AG08396 (cell line): Measurements from ENCODE around the gene NOPCHAP1.
A peak's percentile ranks its signal among the peaks of the same experiment; 100 is the strongest.
"Not testable (repeated sequence)": the region's sequence is repeated elsewhere in the genome, so short reads cannot be mapped to it uniquely, and the experiment has no call there.

Experiments
- DNase-seq: peaks from one replicate; pipeline ENCODE4 v3.0.0; 2012; ENCODE audit warnings: low spot score, mixed read lengths

NOPCHAP1 gene

GRCh38 chr12:104964856-104965205 is 21.3 kb upstream of the NOPCHAP1 start:
- no peak for DNase-seq

GRCh38 chr12:104966677-104967076 is 19.4 kb upstream of the NOPCHAP1 start:
- no peak for DNase-seq

- DNase-seq = no peak
Observed at GRCh38 chr12:104969343-104969742, 16.8 kb upstream of the NOPCHAP1 start.

- DNase-seq = no peak
Observed at GRCh38 chr12:104971306-104971705, 14.8 kb upstream of the NOPCHAP1 start.

- DNase-seq = no peak
Observed at GRCh38 chr12:104973250-104973649, 12.9 kb upstream of the NOPCHAP1 start.

DNA sequence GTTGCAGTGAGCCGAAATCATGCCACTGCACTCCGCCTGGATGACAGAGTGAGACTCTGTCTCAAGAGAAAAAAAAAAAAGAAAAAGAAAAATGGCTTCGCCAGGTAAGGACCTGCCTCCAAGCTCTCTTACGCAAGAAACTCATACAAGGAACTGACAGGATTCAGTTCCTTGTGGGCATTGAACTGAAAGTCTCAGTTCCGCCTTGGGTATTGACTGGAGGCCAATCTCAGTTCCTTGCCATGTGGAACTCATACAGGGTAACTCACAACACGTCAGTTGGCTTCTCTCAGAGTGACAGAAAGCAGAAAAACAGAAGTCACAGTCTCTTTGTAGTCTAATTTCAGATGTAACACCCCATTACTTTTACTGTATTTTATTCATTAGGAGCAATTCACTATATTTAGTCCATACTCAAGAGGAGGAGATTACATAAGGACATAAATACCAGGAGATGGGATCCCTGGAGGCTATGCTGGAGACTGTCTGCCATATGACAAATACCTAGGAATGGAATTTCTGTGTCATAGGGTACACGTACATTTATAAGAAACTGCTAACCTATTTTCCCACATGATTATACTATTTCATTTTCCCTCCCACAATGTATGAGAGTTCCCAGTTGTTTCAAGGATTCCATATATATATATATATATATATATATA is 11.4 kb upstream of the NOPCHAP1 start:
- DNase-seq = no peak

DNA sequence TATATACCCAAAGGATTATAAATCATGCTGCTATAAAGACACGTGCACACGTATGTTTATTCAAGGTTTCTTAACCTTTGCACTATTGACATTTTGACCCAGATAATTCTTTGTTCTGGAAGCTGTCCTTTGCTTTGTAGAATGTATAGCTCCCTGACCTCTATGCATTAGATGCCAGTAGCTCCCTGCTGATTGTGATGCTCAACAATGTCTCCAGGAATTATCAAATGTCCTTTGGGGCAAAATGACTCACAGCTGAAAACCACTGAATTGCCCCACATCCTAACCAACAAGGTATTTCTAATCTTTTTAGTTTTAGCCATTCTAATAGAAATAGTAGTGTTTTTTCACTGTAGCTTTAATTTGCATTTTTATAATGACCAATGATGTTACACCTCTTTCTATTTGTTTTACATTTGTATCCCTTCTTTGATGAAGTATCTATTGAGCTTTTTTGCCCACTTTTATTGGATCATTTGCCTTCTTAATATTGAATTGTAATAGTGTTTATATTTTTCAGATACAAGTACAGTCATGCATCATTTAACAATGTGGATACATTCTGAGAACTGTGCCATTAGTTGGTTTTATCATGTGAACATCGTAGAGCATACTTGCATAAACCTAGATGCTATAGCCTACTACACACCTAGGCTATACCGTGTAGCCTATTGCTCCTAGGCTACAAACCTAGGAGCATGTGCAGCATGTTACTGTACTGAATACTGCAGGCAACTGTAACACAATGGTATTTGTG is 10.4 kb upstream of the NOPCHAP1 start:
- peak; percentile 38 for DNase-seq

- no peak for DNase-seq
Observed at GRCh38 chr12:104976703-104977102, 9.4 kb upstream of the NOPCHAP1 start.

GRCh38 chr12:104977688-104978087 is 8.4 kb upstream of the NOPCHAP1 start:
- DNase-seq = not testable (repeated sequence)

- no peak for DNase-seq
Observed at GRCh38 chr12:104985206-104985605, 910 bp upstream of the NOPCHAP1 start.

DNA sequence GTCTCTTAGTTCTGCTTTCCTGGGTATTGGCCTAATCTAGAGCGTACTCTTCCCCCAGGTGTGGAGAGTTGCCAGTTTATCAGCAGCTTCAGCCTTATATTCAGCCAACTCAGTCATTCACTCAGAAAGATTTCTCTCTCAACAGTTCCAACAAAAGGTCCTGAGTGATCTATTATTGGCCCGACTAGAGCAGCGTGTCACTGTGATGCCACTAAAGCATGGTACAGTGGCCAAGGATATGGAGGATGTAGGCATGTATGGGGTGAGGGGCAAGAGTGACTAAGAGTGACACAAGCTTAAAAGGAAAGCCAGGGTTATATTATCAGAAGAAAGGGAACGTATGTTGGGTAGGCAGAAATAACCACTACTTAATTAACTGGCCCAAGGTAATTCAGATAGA is 4.8 kb downstream of the NOPCHAP1 start:
- DNase-seq = no peak

DNA sequence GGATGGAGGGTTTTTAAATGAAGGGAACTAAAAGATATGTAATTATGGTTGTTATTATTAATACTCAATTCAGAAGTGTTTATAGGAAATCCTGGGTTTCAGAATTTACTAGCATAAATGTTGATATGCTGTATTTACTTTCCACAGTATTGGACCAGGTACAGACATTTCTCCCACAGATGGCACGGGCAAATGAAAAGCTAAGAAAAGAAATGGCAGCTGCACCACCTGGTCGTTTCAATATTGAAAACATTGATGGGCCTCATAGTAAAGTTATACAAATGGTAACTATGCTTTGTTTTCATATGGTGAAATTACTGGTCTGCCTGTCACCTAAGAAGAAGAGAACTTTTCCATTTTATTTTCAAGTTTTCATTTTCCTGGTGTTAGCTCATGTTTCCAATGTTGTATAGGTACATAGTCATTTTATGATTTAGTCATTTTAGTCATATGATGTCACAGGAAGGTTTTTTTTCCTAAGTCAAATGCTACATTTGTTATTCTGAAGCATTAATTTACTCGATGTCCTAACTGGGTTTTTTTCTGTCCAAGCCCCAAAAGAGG is 5.5 kb downstream of the NOPCHAP1 start:
- DNase-seq = no peak

DNA sequence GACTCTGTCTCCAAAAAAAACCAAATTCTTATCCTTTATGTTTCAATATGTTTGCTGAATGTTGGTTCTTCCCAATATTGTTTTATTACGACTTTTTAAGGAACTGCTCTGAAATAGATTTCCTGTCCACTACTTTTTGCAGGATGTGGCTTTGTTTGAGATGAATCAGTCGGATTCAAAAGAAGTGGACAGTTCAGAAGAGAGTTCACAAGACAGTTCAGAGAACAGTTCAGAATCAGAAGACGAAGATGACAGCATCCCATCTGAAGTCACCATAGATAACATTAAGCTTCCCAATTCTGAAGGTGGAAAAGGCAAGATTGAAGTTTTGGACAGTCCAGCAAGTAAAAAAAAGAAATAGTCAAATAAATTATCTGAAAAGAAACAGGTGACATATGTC is 8.2 kb downstream of the NOPCHAP1 start:
- no peak for DNase-seq

DNA sequence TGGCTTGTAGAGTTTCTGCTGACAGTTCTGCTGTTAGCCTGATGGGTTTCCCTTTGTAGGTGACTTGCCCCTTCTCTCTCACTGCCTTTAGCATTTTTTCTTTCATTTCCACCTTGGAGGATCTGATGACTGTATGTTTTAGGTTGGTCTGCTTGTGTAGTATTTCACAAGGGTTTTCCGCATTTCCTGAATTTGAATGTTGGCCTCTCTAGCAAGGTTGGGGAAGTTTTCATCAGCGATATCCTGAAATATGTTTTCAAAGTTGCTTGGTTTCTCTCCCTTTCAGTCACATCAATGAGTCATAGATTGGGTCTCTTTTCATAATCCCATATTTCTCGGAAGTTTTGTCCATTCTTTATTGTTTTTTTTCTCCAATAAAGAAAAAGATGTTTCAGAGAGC is 11.4 kb downstream of the NOPCHAP1 start:
- DNase-seq = no peak

GRCh38 chr12:104998423-104999346 is 12.6 kb downstream of the NOPCHAP1 start:
- DNase-seq = no peak

DNA sequence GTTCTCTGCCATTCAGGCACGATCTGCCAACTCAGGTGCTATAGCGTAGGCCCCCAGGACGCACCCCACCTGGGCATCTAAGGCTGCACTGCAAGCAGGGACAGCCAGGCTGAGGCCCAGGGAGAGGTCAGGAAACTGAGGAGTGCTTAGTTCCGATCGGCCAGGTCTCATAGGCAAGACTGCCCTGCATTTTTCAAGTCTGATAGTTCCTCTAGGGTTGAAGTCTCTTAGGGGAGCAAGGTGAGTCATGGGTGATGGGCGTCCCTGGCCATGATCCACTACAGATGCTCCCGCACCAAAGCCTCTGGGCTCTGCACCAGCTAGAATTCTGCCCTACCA is 13.2 kb downstream of the NOPCHAP1 start:
- DNase-seq = no peak

GRCh38 chr12:105001476-105001875 is 15.4 kb downstream of the NOPCHAP1 start:
- DNase-seq = no peak

- no peak for DNase-seq
Observed at GRCh38 chr12:105013892-105014291, 27.8 kb downstream of the NOPCHAP1 start.

DNA sequence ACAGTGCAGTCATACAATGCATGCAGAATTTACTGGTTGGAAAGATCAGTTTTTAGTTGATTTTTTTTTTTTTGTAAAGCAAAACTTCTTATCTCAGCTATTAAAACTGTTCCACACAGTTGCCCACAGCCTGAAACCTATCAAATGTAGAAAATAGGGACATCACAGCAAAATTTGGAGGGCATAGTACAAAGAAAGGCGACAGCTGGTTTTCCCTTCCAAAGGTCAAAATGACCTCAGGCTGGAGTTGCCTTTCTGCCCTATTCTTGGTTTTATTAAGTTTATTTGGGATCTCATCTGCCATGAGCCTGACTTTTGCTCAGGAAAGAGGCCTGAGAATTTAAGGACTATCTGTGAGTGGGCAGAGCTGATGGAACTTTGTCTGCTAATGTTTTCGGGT is 28.5 kb downstream of the NOPCHAP1 start:
- no peak for DNase-seq

DNA sequence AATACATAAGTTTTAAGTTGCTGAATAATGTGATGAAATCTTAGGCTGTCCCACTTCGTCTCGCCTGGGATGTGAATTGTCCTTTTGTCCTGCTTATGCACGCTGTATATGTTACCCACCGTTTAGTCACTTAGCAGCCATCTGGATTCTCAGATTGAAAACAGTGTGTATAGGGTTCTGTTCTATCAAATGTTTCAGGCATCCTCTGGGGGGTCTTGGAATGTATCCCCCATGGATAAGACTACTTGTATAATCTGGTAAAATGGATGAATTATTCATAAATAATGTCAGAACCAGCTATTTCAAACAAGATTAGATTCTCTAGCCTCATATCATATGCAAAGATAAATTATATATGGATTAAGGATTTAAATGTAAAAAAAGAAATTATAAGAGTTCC is 29.4 kb downstream of the NOPCHAP1 start:
- no peak for DNase-seq

GRCh38 chr12:105018012-105018411 is 31.9 kb downstream of the NOPCHAP1 start:
- DNase-seq = no peak

GRCh38 chr12:105018776-105019175 is 32.7 kb downstream of the NOPCHAP1 start:
- DNase-seq = no peak
